Trophoblast cell (in vitro differentiated cells and primary cell): ENCODE measurements around the gene SCIMP.
"Not testable (repeated sequence)": the region's sequence is repeated elsewhere in the genome, so short reads cannot be mapped to it uniquely, and the experiment has no call there.

Experiments used
- DNase-seq, 2 donors: peaks; one replicate each; pipeline ENCODE4 v3.0.0-alpha.2; 2016
- H2AFZ ChIP-seq: 2 replicates; pipeline ENCODE4 v1.6.1; 2013; ENCODE audit warnings: low read length, moderate library complexity, mild to moderate bottlenecking; ENCODE audit not compliant: insufficient read depth, poor library complexity
- H2AK5ac ChIP-seq: 2 replicates; pipeline ENCODE4 v1.6.1; 2013; ENCODE audit warnings: mild to moderate bottlenecking, low read length
- H2BK120ac ChIP-seq: 2 replicates; pipeline ENCODE4 v1.6.1; 2013; ENCODE audit warnings: low read length, mild to moderate bottlenecking, moderate library complexity; ENCODE audit not compliant: insufficient read depth, poor library complexity
- H2BK12ac ChIP-seq: 2 replicates; pipeline ENCODE4 v1.6.1; 2013; ENCODE audit warnings: mild to moderate bottlenecking, low read length, moderate library complexity
- H2BK5ac ChIP-seq: 2 replicates; pipeline ENCODE4 v1.6.1; 2013; ENCODE audit warnings: low read length, low read depth, moderate library complexity, mild to moderate bottlenecking; ENCODE audit not compliant: poor library complexity
- H3K14ac ChIP-seq: 2 replicates; pipeline ENCODE4 v1.6.1; 2013; ENCODE audit warnings: mild to moderate bottlenecking, low read length
- H3K18ac ChIP-seq: 2 replicates; pipeline ENCODE4 v1.6.1; 2013; ENCODE audit warnings: mild to moderate bottlenecking, low read length
- H3K23ac ChIP-seq: 2 replicates; pipeline ENCODE4 v1.6.1; 2013; ENCODE audit warnings: low read length
- H3K27ac ChIP-seq: 2 replicates; pipeline ENCODE4 v1.5.1; 2013; ENCODE audit warnings: low read depth, mild to moderate bottlenecking, inconsistent platforms, low read length, moderate library complexity
- H3K27me3 ChIP-seq: 2 replicates; pipeline ENCODE4 v1.6.1; 2013; ENCODE audit warnings: inconsistent platforms, mild to moderate bottlenecking, low read length, moderate library complexity; ENCODE audit not compliant: insufficient read depth
- H3K36me3 ChIP-seq, 2 experiments: 1 replicate in 1 of 2; 2 replicates in 1 of 2; pipeline ENCODE4 v1.6.1; 2013; ENCODE audit warnings: low read length in 2 of 2, mild to moderate bottlenecking in 2 of 2, moderate library complexity in 1 of 2; ENCODE audit not compliant: insufficient read depth in 2 of 2, control insufficient read depth in 1 of 2
- H3K4ac ChIP-seq: 2 replicates; pipeline ENCODE4 v1.6.1; 2013; ENCODE audit warnings: low read depth, mild to moderate bottlenecking, low read length, moderate library complexity
- H3K4me1 ChIP-seq, 2 experiments: 1 replicate in 1 of 2; 2 replicates in 1 of 2; pipeline ENCODE4 v1.6.1; 2013; ENCODE audit warnings: low read length in 2 of 2, mild to moderate bottlenecking in 2 of 2, moderate library complexity in 1 of 2; ENCODE audit not compliant: insufficient read depth in 2 of 2, control insufficient read depth in 1 of 2
- H3K4me2 ChIP-seq: 2 replicates; pipeline ENCODE4 v1.6.1; 2013; ENCODE audit warnings: inconsistent platforms, mild to moderate bottlenecking, low read length, moderate library complexity
- H3K4me3 ChIP-seq: 2 replicates; pipeline ENCODE4 v1.5.1; 2013; ENCODE audit warnings: mild to moderate bottlenecking, low read depth, low read length, inconsistent platforms
- H3K79me1 ChIP-seq: one replicate; pipeline ENCODE4 v1.6.1; 2013; ENCODE audit warnings: low read length
- H3K79me2 ChIP-seq: 2 replicates; pipeline ENCODE4 v1.6.1; 2013; ENCODE audit warnings: low read length, mild to moderate bottlenecking; ENCODE audit not compliant: control insufficient read depth, insufficient read depth, poor library complexity
- H3K9ac ChIP-seq: 2 replicates; pipeline ENCODE4 v1.6.1; 2013; ENCODE audit warnings: mild to moderate bottlenecking, low read length
- H3K9me3 ChIP-seq: 2 replicates; pipeline ENCODE4 v1.6.1; 2013; ENCODE audit warnings: low read depth, mild to moderate bottlenecking, control low read depth, inconsistent platforms, low read length; ENCODE audit not compliant: insufficient read depth
- H4K12ac ChIP-seq: 2 replicates; pipeline ENCODE4 v1.6.1; 2013; ENCODE audit warnings: low read depth, mild to moderate bottlenecking, low read length, moderate library complexity
- H4K8ac ChIP-seq: 2 replicates; pipeline ENCODE4 v1.6.1; 2013; ENCODE audit warnings: low read depth, mild to moderate bottlenecking, low read length, moderate library complexity
- H4K91ac ChIP-seq: one replicate; pipeline ENCODE4 v1.6.1; 2013; ENCODE audit warnings: low read depth, mild to moderate bottlenecking, low read length, moderate library complexity
- WGBS: extraction: QIAGEN DNeasy Blood & Tissue Kit; methylation state at CpG from one replicate; pipeline ENCODE4 v1.1.7; 2013; ENCODE audit warnings: missing lambda C conversion rate; ENCODE audit not compliant: insufficient read length, insufficient coverage; ENCODE audit errors: extremely low coverage; 5-methylcytosine and 5-hydroxymethylcytosine counted together

SCIMP gene

GRCh38 chr17:5237541-5238016, 2.9 kb upstream of the SCIMP start:
- Histone ChIP-seq H3K79me1 (no peaks in the 10 kb centered on the region), H4K8ac (no peak overlapping the region), H3K27me3 (no peaks in the 10 kb centered on the region), H3K9ac (no peak overlapping the region), H2AFZ (no peak overlapping the region), H2AK5ac (no peak overlapping the region), H3K36me3 (no peaks in the 10 kb centered on the region), H3K79me2 (no peaks in the 10 kb centered on the region), H3K14ac (no peak overlapping the region), H3K27ac (no peak overlapping the region), H3K4me3 (no peak overlapping the region), H3K4ac (no peak overlapping the region), H3K4me2 (no peak overlapping the region), H3K4me1 (no peaks in the 10 kb centered on the region), H3K9me3 (peaks cover 3% of the 10 kb centered on the region), H4K12ac (no peak overlapping the region), H2BK12ac (no peak overlapping the region), H3K18ac (no peak overlapping the region), H2BK120ac (no peak overlapping the region), H4K91ac (no peak overlapping the region), H2BK5ac (no peak overlapping the region), H3K23ac (no peak overlapping the region)
- no CpG with 5 or more reads among the region's 6 CpGs for whole genome bisulfite sequencing
- DNase-seq = peak; percentile 83 to 95

GRCh38 chr17:5236938-5237540, 2.4 kb upstream of the SCIMP start:
- Histone ChIP-seq H2AFZ (no peak overlapping the region), H3K9ac (no peak overlapping the region), H2BK12ac (no peak overlapping the region), H3K18ac (no peak overlapping the region), H3K4me2 (no peak overlapping the region), H2AK5ac (no peak overlapping the region), H3K4me3 (no peak overlapping the region), H3K9me3 (peaks cover 3% of the 10 kb centered on the region), H3K23ac (no peak overlapping the region), H2BK5ac (no peak overlapping the region), H3K27ac (no peak overlapping the region), H3K14ac (no peak overlapping the region), H3K79me1 (no peaks in the 10 kb centered on the region), H4K8ac (no peak overlapping the region), H3K4ac (no peak overlapping the region), H3K36me3 (no peaks in the 10 kb centered on the region), H3K27me3 (no peaks in the 10 kb centered on the region), H3K79me2 (no peaks in the 10 kb centered on the region), H2BK120ac (no peak overlapping the region), H4K91ac (no peak overlapping the region), H3K4me1 (no peaks in the 10 kb centered on the region), H4K12ac (no peak overlapping the region)
- no CpG with 5 or more reads among the region's 3 CpGs for WGBS
- no peak for DNase-seq

- not testable (repeated sequence) for H2BK120ac ChIP-seq, H3K4ac ChIP-seq, H2AFZ ChIP-seq, H4K91ac ChIP-seq, H3K4me3 ChIP-seq, H2BK5ac ChIP-seq, H3K36me3 ChIP-seq, H3K9me3 ChIP-seq, H3K9ac ChIP-seq, H3K79me1 ChIP-seq, H3K18ac ChIP-seq, H3K4me1 ChIP-seq, H3K27me3 ChIP-seq, H4K8ac ChIP-seq, H3K79me2 ChIP-seq, H3K4me2 ChIP-seq, H3K27ac ChIP-seq, H2AK5ac ChIP-seq, H2BK12ac ChIP-seq, H4K12ac ChIP-seq, H3K14ac ChIP-seq, DNase-seq, H3K23ac ChIP-seq
- no CpG with 5 or more reads among the region's 7 CpGs for WGBS
Measured at GRCh38 chr17:5233492-5233891, 1.2 kb downstream of the SCIMP start.

- peaks cover 5% of the 10 kb centered on the region in 2 experiments for H3K4me1 ChIP-seq
Measured at GRCh38 chr17:5226940-5227878, 7.5 kb downstream of the SCIMP start.

More at GRCh38 chr17:5226940-5227878, 7.5 kb downstream of the SCIMP start:
- Histone ChIP-seq H3K9ac (no peak overlapping the region), H3K79me1 (no peaks in the 10 kb centered on the region), H3K27me3 (no peaks in the 10 kb centered on the region), H4K8ac (no peak overlapping the region), H4K12ac (no peak overlapping the region), H3K18ac (no peak overlapping the region), H3K36me3 (no peaks in the 10 kb centered on the region), H3K4ac (no peak overlapping the region), H3K27ac (no peak overlapping the region), H2AK5ac (no peak overlapping the region), H3K23ac (no peak overlapping the region), H2BK120ac (no peak overlapping the region), H4K91ac (no peak overlapping the region), H3K9me3 (no peaks in the 10 kb centered on the region), H3K4me3 (no peak overlapping the region), H2AFZ (no peak overlapping the region), H3K79me2 (no peaks in the 10 kb centered on the region), H3K4me2 (no peak overlapping the region), H2BK5ac (no peak overlapping the region), H2BK12ac (no peak overlapping the region), H3K14ac (no peak overlapping the region)
- no CpG with 5 or more reads among the region's 15 CpGs for WGBS
- DNase-seq = no peak
